Measurements from ENCODE around the gene STYK1. TPM values are rescaled to one million over a fixed set of nuclear protein-coding genes. Genes with fewer than 3 reads are reported as not detected.

STYK1 gene
- total and polyA plus RNA-seq, 9 of the 15 experiments (the other 6 are each of a cell fraction or from before 2014, with no cell fraction given) = 0.31 to 1.8 (median 0.64) TPM

DNA sequence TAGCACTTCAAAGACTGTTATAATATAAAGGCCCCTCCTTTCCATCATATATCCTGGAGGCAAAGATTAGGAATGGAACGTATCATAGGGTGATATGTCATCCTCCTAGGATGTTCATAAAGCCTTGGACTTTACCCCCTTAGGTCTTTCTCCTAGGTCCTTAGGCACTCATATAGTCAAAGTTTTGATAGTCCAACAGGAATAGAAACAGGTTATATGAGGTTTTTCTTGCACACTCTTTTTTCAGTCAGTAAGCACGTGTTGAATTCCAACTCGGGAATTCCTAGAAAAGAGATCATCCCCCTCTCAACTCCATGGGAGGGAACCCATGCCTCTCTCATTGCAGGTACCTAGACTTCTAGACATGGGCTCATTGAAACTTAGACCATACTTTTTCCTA is 40.3 kb downstream of the STYK1 start (continued):
- TF ChIP-seq, protein P1, sequence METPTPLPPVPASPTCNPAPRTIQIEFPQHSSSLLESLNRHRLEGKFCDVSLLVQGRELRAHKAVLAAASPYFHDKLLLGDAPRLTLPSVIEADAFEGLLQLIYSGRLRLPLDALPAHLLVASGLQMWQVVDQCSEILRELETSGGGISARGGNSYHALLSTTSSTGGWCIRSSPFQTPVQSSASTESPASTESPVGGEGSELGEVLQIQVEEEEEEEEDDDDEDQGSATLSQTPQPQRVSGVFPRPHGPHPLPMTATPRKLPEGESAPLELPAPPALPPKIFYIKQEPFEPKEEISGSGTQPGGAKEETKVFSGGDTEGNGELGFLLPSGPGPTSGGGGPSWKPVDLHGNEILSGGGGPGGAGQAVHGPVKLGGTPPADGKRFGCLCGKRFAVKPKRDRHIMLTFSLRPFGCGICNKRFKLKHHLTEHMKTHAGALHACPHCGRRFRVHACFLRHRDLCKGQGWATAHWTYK (CRISPR knock-in tag; IDR thresholded peaks at IDR 0.05) = no peak
- TF ChIP-seq ZC3H8 (IDR thresholded peaks at IDR 0.05) = no peak
- no peak for TF ChIP-seq CBFA2T3 (IDR thresholded peaks at IDR 0.05)
- TF ChIP-seq TCF3 (CRISPR knock-in tag; IDR thresholded peaks at IDR 0.05) = no peak
- no peak for TF ChIP-seq TCF7L2 (IDR thresholded peaks at IDR 0.05; ENCODE audit: low read depth, low read length)
- no peak for TF ChIP-seq POLR3A (IDR thresholded peaks at IDR 0.05; ENCODE audit: borderline replicate concordance, extremely low read depth, insufficient read depth, insufficient read length)
- no peak for TF ChIP-seq HIVEP1 (CRISPR knock-in tag; IDR thresholded peaks at IDR 0.05)
- TF ChIP-seq CREBBP (IDR thresholded peaks at IDR 0.05; ENCODE audit: low read depth, low read length) = no peak

DNA sequence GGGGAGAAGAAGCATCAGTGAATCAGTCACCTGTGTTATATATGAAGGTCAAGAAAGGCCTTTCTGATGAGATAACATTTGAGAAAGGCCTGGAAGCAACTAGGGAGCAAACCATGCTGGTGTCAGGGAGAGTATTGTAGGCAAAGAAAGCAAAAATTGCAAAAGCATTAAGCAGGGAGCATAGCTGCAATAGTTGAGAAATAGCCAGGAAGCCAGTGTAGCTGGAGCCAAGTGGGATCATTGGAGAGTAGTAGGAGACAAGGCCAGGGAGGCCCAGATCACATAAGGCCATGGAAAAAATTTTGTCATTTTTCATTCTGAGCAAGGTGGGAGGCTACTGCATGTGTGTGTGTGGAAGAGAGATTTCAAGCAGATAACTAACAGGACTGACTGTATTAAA is 41.6 kb downstream of the STYK1 start:
- no peaks in the 10 kb centered on the region for H3K36me3 ChIP-seq (ENCODE audit: control insufficient read depth, insufficient read depth, low read length)
- H3K27me3 ChIP-seq (ENCODE audit: control insufficient read depth in 2 of 2, insufficient read depth in 2 of 2, low read length in 2 of 2) = no peaks in the 10 kb centered on the region
- no peaks in the 10 kb centered on the region for H3K79me2 ChIP-seq (ENCODE audit: control insufficient read depth, insufficient read depth, low read length)
- H3K27ac ChIP-seq (ENCODE audit: extremely low read depth, low read depth, low read length) = no peak overlapping the region
- POLR2A ChIA-PET = no interaction called here
- ATAC-seq = no peak
- no peaks in the 10 kb centered on the region for H3K4me1 ChIP-seq (replicated peaks in 1 of 2; ENCODE audit: control insufficient read depth in 2 of 2, insufficient read depth in 2 of 2, low read length in 2 of 2)
- H2AFZ ChIP-seq (ENCODE audit: low read depth, low read length) = no peak overlapping the region
- no TSS peak for BruUV-seq (replicated peaks)
- H3K9ac ChIP-seq (ENCODE audit: insufficient read depth in 1 of 2, low read depth in 2 of 2, low read length in 2 of 2) = no peak overlapping the region
- no peak for DNase-seq (ENCODE audit: extremely low read depth in 1 of 4, low spot score in 3 of 4)
- CTCF ChIA-PET (ENCODE audit: low intra/inter-chr PET ratio) = no interaction called here
- no peak overlapping the region for H3K4me2 ChIP-seq (ENCODE audit: insufficient read depth, low read length)
- no peaks in the 10 kb centered on the region for H3K9me1 ChIP-seq (ENCODE audit: control insufficient read depth, insufficient read depth, low read length)
- no peaks in the 10 kb centered on the region for H3K9me3 ChIP-seq (replicated peaks; ENCODE audit: control insufficient read depth, insufficient read depth, low read depth, low read length)
- H3K4me3 ChIP-seq = no peak overlapping the region
- FAIRE-seq = no peak
- intact Hi-C loops (cut with micrococcal nuclease) = no loop called here
- H4K20me1 ChIP-seq (replicated peaks; ENCODE audit: control insufficient read depth, insufficient read depth, low read length) = no peaks in the 10 kb centered on the region
- no peak for TF ChIP-seq ZNF431 (CRISPR knock-in tag; IDR thresholded peaks at IDR 0.05)
- in situ Hi-C loops (cut with MboI) = no loop called here

Measured in K562 (cell line).